ENCODE measurements around the gene CHI3L1. TPM values are rescaled to one million over a fixed set of nuclear protein-coding genes. Genes with fewer than 3 reads are reported as not detected.

CHI3L1 gene
- total and polyA plus RNA-seq, 11 donors = 0.15 to 27.1 (median 1.3) TPM; not detected in 1

DNA sequence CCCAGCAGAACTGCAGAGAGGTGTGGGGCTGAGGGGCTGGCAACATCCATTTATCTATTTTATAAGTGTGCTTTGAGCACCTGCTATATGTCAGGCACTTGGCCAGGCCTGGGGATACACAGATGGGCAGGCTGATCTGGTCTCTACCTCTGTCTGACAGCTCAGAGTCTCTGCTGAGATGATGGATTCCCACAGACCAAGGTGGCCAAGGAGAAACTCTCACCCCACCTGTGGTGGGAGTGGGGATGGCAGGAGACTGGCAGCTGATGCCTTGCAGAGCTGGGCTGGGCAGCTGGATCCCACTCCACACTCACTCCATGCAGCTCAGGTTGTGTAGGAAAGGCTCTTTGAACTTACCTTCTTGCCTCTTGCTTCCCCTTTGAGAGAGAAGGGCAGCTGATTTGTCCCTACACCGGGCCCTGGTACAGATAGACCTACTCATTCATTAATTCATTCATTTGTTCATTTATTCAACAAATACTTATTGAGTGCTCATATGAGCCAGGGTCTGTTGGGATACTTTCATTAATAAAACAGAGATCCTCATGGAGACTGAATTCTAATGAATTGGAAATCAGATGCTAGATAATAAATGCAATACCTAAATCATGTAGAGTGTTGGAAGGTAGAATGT lies 50.0 kb downstream of the CHI3L1 start:
- 89 to 97% (median 94%) methylated on average over 1 of the region's 1 CpG for WGBS, 4 donors
- no peak for TF ChIP-seq POLR2A (IDR thresholded peaks at IDR 0.05)
- no peak for TF ChIP-seq CTCF (IDR thresholded peaks at IDR 0.05)

GRCh38 chr1:203135636-203136305 lies 50.7 kb downstream of the CHI3L1 start:
- WGBS, 4 donors = 59 to 69% (median 63%) methylated on average over 8 of the region's 8 CpGs
- Histone ChIP-seq H3K4me3 (no peak overlapping the region), H3K9me3 (no peaks in the 10 kb centered on the region), H3K27ac (no peak overlapping the region), H3K36me3 (no peaks in the 10 kb centered on the region), H3K27me3 (peaks cover 0 to 7% (median 0%) of the 10 kb centered on the region in 9 donors), H3K4me1 (peaks cover 0 to 19% (median 4%) of the 10 kb centered on the region in 12 donors)
- no peak for ATAC-seq
- intact Hi-C loops (cut with DNase I) = no loop called here
- TF ChIP-seq POLR2A (IDR thresholded peaks at IDR 0.05) (no peak), CTCF (IDR thresholded peaks at IDR 0.05) (no peak)
- DNase-seq = no peak

More for the DNA sequence above, 50.0 kb downstream of the CHI3L1 start:
- no peak overlapping the region for H3K27ac ChIP-seq
- no peaks in the 10 kb centered on the region for H3K9me3 ChIP-seq
- no peaks in the 10 kb centered on the region for H3K36me3 ChIP-seq
- peaks cover 0 to 18% (median 5%) of the 10 kb centered on the region in 12 donors for H3K4me1 ChIP-seq
- ATAC-seq = no peak
- H3K4me3 ChIP-seq = no peak overlapping the region
- DNase-seq = no peak
- intact Hi-C loops (cut with DNase I) = no loop called here
- H3K27me3 ChIP-seq = peaks cover 0 to 7% (median 0%) of the 10 kb centered on the region in 9 donors

- peaks cover 0 to 31% (median 15%) of the 10 kb centered on the region in 12 donors for H3K4me1 ChIP-seq
- ATAC-seq = no peak
- H3K9me3 ChIP-seq = no peaks in the 10 kb centered on the region
- H3K27ac ChIP-seq = no peak overlapping the region
- 65 to 82% (median 74%) methylated on average over 12 of the region's 12 CpGs for WGBS, 4 donors
- intact Hi-C loops (cut with DNase I) = no loop called here
- H3K27me3 ChIP-seq = peaks cover 0 to 7% (median 0%) of the 10 kb centered on the region in 9 donors
- no peak for DNase-seq
- no peak overlapping the region for H3K4me3 ChIP-seq
- H3K36me3 ChIP-seq = no peaks in the 10 kb centered on the region
- TF ChIP-seq CTCF (IDR thresholded peaks at IDR 0.05) (no peak), POLR2A (IDR thresholded peaks at IDR 0.05) (no peak)
Measured at GRCh38 chr1:203133970-203134725, 52.4 kb downstream of the CHI3L1 start.
